GM19023 (cell line): ENCODE results near the gene MALRD1.
"Not testable (repeated sequence)": the region's sequence is repeated elsewhere in the genome, so short reads cannot be mapped to it uniquely, and the experiment has no call there.

ENCODE experiments used
- ATAC-seq: cut with Tn5 transposase; IDR thresholded peaks from one replicate; pipeline ENCODE4 v1.9.1; 2021; ENCODE audit warnings: mild to moderate bottlenecking, moderate library complexity; ENCODE audit not compliant: unreplicated experiment

The MALRD1 gene

DNA sequence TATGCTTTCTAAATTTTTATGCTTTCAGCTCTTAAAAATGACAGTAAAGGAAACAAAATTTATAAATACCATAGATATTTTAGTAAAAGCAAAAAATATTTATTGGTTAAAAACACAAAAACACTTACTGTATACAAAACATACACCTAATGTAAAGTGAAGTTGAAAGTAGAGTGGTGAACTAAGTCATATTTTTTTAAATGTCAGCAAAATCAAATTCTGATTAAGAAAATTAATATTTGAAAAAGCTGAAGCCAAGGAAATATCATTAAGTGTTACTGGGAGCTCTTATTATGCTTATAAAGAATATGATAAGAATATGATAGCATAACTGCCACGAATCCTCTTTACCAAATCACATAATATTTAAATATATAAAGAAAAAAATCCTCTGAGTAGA, 702.4 kb downstream of the MALRD1 start:
- no peak for ATAC-seq

- no peak for ATAC-seq
Measured at GRCh38 chr10:19756919-19757318, 708.3 kb downstream of the MALRD1 start.

DNA sequence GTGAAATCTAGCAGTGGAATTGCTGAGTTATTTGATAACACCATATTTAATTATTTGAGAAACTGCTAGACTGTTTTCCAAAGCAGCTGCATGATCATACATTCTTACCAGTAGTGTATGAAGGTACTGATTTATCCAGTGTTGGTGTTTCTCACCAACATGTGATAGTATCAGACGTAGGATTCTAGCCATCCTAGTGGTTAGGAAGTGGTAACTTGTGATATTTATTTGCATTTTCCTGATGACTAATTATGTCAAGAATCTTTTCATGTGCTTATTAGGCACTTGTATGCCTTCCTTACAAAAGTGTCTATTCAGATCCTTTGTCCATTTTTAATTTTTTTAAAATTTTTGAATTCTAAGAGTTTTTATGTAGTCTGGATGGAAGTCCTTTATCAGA, 713.4 kb downstream of the MALRD1 start:
- no peak for ATAC-seq

GRCh38 chr10:19764111-19764510, 715.5 kb downstream of the MALRD1 start:
- no peak for ATAC-seq

GRCh38 chr10:19767876-19768275, 719.3 kb downstream of the MALRD1 start:
- ATAC-seq = no peak

GRCh38 chr10:19769826-19770225, 721.2 kb downstream of the MALRD1 start:
- not testable (repeated sequence) for ATAC-seq

DNA sequence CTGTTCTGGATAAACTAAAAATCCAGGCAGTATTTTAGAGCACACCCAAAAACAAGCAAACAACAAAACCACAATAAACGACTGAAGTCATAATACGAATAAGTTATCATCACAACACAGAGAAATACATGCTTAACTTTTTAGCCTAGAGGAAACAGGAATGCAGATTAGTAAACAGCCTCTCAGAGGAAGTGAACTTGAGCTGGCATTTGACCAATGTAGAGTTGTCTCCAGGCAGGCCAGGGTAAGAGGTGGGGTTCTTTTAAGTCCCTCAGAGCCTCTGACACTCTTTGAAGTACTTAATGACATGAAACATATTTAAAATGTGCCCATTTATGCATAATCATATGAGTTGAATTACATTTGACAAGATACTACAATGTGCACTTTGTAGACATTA, 724.4 kb downstream of the MALRD1 start:
- no peak for ATAC-seq

GRCh38 chr10:19775296-19775695, 726.7 kb downstream of the MALRD1 start:
- no peak for ATAC-seq

- no peak for ATAC-seq
Measured at GRCh38 chr10:19777806-19778205, 729.2 kb downstream of the MALRD1 start.

GRCh38 chr10:19778996-19779395, 730.4 kb downstream of the MALRD1 start:
- ATAC-seq = no peak

GRCh38 chr10:19782430-19783089, 734.0 kb downstream of the MALRD1 start:
- no peak for ATAC-seq

GRCh38 chr10:19783721-19784120, 735.1 kb downstream of the MALRD1 start:
- no peak for ATAC-seq
